ENCODE results near the gene DDX39B.

DNA sequence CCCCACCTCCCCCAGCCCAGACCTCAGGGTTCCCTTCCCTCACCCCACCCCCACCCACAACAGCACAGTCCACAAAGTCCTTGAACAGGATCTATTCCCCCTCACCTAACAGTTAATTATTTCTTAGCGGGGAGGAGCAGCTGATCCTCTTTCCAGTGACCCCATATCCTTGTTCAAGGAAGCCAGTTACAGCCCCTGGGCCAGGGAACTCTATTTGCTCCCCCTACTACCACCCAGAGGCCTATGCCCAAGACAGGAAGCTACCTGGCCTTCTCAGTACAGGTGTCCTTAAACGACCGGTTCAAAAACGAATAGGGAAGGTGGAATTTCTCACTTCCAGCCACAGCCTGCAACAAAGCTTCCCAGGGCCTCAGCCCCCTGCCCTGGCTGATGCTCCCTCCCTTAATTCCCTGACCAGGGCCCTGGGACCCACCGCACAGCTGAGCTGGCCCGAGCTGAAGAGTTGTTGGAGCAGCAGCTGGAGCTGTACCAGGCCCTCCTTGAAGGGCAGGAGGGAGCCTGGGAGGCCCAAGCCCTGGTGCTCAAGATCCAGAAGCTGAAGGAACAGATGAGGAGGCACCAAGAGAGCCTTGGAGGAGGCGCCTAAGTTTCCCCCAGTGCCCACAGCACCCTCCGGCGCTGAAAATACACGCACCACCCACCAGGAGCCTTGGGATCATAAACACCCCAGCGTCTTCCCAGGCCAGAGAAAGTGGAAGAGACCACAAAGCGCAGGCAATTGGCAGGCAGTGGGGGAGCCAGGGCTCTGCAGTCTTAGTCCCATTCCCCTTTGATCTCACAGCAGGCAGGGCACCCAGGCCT lies 12.3 kb downstream of the DDX39B start:
- TF ChIP-seq, protein P1, sequence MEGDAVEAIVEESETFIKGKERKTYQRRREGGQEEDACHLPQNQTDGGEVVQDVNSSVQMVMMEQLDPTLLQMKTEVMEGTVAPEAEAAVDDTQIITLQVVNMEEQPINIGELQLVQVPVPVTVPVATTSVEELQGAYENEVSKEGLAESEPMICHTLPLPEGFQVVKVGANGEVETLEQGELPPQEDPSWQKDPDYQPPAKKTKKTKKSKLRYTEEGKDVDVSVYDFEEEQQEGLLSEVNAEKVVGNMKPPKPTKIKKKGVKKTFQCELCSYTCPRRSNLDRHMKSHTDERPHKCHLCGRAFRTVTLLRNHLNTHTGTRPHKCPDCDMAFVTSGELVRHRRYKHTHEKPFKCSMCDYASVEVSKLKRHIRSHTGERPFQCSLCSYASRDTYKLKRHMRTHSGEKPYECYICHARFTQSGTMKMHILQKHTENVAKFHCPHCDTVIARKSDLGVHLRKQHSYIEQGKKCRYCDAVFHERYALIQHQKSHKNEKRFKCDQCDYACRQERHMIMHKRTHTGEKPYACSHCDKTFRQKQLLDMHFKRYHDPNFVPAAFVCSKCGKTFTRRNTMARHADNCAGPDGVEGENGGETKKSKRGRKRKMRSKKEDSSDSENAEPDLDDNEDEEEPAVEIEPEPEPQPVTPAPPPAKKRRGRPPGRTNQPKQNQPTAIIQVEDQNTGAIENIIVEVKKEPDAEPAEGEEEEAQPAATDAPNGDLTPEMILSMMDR (IDR thresholded peaks at IDR 0.05), result no peak
- TF ChIP-seq ZFX (IDR thresholded peaks at IDR 0.05; ENCODE audit: borderline replicate concordance), result no peak
